Measurements from ENCODE around the gene HIGD2B. TPM values are rescaled to one million over a fixed set of nuclear protein-coding genes. Genes with fewer than 3 reads are reported as not detected.

The HIGD2B gene
- total and polyA plus RNA-seq, 2 of the 13 experiments (the other 11 are each of a cell fraction or from before 2014, with no cell fraction given), result not detected

DNA sequence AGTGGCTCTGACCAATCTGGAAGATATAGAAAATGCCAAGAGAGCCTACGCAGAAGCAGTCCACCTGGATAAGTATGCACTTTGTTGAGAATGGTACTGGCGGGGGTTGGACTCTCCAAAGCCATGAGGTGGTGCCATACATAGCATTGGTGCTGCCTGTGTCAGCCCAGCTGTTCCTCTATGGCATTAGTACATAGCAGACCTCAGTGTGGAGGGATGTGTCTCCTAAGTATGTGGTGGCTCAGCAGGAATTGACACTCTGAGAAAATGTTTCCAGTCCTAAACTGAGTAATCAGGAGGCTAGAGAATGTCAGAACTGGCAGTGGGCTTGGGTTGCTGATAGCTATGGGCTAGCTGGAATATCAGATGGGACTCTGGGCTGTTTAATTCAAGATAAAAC, 49.1 kb upstream of the HIGD2B start (continued):
- TF ChIP-seq, protein P1, sequence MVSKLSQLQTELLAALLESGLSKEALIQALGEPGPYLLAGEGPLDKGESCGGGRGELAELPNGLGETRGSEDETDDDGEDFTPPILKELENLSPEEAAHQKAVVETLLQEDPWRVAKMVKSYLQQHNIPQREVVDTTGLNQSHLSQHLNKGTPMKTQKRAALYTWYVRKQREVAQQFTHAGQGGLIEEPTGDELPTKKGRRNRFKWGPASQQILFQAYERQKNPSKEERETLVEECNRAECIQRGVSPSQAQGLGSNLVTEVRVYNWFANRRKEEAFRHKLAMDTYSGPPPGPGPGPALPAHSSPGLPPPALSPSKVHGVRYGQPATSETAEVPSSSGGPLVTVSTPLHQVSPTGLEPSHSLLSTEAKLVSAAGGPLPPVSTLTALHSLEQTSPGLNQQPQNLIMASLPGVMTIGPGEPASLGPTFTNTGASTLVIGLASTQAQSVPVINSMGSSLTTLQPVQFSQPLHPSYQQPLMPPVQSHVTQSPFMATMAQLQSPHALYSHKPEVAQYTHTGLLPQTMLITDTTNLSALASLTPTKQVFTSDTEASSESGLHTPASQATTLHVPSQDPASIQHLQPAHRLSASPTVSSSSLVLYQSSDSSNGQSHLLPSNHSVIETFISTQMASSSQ (IDR thresholded peaks at IDR 0.05; ENCODE audit: low read depth), result no peak
- TF ChIP-seq, protein P1 (CRISPR knock-in tag; IDR thresholded peaks at IDR 0.05; ENCODE audit: borderline replicate concordance), result no peak
- TF ChIP-seq, protein P2, sequence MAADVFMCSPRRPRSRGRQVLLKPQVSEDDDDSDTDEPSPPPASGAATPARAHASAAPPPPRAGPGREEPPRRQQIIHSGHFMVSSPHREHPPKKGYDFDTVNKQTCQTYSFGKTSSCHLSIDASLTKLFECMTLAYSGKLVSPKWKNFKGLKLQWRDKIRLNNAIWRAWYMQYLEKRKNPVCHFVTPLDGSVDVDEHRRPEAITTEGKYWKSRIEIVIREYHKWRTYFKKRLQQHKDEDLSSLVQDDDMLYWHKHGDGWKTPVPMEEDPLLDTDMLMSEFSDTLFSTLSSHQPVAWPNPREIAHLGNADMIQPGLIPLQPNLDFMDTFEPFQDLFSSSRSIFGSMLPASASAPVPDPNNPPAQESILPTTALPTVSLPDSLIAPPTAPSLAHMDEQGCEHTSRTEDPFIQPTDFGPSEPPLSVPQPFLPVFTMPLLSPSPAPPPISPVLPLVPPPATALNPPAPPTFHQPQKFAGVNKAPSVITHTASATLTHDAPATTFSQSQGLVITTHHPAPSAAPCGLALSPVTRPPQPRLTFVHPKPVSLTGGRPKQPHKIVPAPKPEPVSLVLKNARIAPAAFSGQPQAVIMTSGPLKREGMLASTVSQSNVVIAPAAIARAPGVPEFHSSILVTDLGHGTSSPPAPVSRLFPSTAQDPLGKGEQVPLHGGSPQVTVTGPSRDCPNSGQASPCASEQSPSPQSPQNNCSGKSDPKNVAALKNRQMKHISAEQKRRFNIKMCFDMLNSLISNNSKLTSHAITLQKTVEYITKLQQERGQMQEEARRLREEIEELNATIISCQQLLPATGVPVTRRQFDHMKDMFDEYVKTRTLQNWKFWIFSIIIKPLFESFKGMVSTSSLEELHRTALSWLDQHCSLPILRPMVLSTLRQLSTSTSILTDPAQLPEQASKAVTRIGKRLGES (CRISPR knock-in tag; IDR thresholded peaks at IDR 0.05; ENCODE audit: borderline replicate concordance), result no peak
- TF ChIP-seq, protein P3, sequence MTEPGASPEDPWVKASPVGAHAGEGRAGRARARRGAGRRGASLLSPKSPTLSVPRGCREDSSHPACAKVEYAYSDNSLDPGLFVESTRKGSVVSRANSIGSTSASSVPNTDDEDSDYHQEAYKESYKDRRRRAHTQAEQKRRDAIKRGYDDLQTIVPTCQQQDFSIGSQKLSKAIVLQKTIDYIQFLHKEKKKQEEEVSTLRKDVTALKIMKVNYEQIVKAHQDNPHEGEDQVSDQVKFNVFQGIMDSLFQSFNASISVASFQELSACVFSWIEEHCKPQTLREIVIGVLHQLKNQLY (CRISPR knock-in tag; IDR thresholded peaks at IDR 0.05), result no peak
- TF ChIP-seq ZNF550 (CRISPR knock-in tag; IDR thresholded peaks at IDR 0.05; ENCODE audit: borderline replicate concordance) (no peak), ZNF766 (CRISPR knock-in tag; IDR thresholded peaks at IDR 0.05; ENCODE audit: borderline replicate concordance) (no peak), DR1 (CRISPR knock-in tag; IDR thresholded peaks at IDR 0.05) (no peak), NR2F2 (IDR thresholded peaks at IDR 0.05; ENCODE audit: borderline replicate concordance, low read depth) (no peak)
